GM19468 (cell line): ENCODE measurements around the gene IFI6.

Experiments
- ATAC-seq: cut with Tn5 transposase; IDR thresholded peaks from one replicate; pipeline ENCODE4 v1.9.1; 2021; ENCODE audit warnings: mild to moderate bottlenecking, moderate library complexity, moderate number of reproducible peaks; ENCODE audit not compliant: unreplicated experiment; ENCODE audit errors: extremely low read depth

IFI6 gene

DNA sequence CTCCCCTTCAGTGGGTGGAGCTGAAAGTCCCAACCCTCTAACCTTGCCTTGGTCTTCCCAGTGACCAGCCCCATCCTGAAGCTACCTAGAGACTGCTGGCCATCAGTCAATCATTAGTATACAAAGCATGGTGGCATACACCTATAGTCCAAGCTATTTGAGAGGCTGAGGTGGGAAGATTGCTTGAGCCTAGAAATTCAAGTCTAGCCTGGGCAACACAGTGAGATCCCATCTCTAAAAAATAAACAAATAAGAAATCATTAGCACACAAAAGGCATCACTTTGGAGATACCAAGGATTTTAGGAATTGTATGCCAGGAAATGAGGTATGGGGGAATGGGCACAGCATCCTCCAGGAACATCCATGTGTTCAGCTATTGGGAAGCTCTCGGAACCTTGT is 4.4 kb upstream of the IFI6 start:
- no peak for ATAC-seq

DNA sequence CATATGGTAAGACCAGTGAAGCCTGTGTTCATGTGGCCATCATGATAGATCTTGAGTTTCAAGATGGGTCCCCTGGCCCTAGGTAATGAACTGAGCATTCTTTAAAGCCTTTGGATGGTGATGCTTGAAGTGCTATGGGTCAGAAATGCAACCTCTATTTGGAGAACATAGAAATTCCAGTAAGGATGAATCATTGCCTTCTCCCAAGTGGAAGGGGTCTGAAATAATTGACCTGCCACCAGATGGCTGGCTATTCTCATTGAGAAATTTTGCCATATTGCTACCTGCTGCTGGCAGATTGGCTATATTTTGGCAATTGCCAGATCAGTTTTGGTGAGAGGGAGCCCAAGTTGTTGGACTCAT is 739 bp upstream of the IFI6 start:
- no peak for ATAC-seq

DNA sequence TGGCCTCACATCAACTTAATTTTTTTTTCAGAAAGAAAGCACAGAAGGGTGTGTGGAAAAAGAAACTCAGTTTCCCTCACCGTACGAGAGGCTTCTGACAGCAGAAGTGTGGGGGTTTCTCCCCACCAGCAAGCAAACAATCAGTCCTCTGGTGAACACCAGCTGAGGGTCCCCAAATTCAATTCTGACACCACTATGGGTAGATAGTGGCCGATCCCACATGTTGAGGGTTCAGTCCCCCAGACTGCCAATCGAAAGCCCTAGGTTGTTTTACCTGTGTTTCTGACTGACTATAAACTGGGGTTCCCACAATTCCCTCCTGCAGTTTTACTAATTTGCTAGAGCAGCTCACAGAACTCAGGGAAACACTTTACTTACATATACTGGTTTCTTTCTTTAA is 2.1 kb downstream of the IFI6 start:
- no peak for ATAC-seq

DNA sequence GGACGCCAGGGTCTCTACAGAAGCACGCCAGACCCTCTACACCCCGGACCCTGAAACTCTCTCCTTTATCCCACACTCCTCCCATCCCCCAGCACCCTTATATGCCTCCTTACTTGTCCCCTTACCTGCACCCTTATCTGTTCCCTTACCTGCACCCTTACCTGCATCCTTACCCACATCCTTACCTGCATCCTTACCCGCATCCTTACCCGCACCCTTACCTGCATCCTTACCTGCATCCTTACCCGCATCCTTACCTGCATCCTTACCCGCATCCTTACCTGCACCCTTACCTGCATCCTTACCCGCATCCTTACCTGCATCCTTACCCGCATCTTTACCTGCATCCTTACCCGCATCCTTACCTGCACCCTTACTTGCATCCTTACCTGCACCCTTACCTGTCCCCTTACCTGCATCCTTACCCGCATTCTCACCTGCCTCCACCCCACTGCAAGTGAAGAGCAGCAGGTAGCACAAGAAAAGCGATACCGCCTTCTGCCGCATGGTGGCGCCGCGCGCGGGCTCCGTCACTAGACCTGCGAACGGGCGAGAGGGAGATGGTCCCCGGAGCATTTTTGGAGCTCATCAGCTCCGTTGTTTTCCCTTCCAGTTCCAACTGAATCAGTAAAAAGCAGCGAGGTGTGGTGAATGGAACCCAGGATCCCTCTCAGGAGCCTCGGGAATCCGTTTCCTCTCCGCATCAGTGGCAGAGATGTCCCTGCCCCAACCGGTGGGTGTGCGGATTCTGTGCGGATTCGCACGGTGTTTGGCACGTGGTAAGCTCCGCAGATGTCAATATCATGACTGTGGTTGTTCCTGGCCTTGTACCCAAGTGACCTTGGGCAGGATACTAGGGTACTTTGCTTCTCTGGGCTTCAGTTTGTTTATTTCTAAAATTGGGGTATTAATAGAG is 2.9 kb downstream of the IFI6 start:
- no peak for ATAC-seq

DNA sequence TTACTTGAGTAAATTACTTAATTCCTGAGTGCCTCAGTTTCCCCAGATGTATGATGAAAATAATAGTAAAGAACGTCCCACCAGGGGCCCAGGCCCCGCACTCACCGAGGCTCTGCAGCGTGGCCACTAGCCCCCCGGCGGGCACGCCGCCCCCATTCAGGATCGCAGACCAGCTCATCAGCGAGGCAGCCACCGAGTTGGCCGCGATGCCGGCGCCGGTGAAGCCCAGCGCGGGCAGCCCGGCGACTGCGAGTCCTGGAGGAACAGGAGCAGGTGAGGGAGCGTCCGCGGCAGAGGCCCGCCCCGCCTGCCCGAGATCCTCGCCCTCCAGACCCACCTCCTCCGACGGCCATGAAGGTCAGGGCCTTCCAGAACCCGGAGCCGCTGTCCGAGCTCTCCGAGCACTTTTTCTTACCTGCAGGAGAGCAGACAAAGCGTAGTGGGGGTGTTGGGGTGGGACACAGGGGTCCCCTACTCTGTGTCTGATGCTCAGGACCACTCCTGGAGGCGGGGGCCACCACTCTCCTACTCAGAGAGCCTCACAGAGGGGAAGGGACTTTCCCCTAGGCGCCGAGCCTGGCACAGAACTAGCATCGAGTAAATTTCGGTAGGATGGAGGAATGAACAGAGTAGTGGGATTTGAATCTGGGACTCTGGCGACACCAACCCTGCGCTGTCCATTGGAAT is 3.7 kb downstream of the IFI6 start:
- ATAC-seq, result no peak

DNA sequence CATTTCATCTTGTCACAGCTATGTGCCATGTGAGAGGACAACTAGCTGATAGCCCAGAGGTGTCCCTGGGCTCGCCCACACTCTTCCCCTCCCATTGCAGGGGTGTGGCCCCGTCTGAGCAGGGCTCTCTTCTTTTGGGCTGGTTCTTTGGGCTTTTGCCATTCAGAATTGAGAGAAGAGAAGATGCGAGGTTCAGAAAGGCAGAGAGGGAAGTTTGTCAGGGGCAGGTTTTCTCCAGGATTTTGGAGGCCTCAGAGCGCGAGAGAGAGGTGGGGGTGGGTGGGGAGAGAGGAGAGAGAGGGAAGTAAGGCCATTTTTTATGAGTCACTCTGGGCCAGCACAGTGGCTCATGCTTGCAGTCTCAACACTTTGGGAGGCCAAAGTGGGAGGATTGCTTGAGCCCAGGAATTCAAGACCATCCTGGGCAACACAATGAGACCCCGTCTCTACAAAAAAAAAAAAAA is 5.2 kb downstream of the IFI6 start:
- ATAC-seq, result no peak

DNA sequence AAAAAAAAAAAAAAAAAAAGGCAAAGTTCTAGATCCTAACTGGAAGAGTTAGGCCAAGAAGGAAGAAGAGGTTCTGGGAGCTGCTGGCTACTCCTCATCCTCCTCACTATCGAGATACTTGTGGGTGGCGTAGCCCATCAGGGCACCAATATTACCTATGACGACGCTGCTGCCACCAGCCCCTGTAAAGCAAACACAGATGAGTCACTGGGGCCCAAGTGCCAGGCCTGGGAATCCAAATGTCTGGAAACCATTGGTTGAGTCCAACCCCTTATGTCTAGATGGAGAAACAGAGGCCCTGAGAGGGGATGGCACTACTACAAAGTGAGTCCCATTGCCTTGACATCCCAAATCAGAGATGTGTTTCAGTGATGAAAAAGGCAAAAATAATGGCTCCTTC is 5.7 kb downstream of the IFI6 start:
- ATAC-seq, result no peak

DNA sequence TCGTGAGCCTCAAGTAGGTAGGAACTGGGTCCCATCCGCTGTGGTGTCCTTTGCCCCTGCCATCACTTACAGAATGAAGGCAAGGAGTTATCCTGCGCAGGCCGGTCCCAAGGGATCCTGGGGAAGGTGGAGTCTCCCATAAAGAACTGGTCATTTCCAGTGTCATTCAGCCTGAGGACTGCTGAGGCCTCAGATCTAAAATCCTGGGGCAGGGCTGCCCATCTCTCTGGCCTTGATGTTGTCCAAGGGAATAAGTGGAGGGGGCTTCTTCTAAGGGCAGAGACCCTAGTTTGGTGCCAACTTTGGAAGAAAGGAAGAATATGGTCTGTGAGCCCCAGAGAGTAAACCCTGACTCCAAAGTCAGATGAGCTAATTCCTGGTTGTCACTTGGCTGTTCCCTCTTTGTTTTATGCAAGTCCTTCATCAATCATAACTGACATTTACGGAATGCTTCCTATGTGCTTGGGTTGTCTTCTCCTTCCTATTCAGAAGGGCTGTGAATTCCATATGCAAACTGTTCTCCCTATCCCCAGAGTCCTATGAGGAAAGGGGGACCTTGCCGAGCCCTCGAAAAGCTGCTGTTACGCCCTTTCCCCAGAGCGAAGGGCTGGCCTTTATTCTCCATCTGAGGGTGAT is 6.9 kb downstream of the IFI6 start:
- ATAC-seq, result no peak

DNA sequence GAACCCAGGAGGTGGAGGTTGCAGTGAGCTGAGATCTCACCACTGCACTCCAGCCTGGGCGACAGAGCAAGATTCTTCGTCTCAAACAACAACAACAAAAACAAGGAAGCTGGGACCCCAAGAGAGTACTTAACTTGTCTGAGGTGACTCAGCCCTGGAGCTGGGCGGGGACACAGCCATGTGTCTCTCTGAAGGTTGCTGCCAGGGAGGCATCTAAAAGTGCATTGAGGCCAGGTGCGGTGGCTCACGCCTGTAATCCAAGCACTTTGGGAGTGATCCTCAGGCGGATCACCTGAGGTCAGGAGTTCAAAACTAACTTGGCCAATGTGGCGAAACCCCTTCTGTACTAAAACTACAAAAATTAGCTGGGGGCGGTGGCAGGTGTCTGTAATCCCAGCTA is 7.7 kb downstream of the IFI6 start:
- ATAC-seq, result no peak

DNA sequence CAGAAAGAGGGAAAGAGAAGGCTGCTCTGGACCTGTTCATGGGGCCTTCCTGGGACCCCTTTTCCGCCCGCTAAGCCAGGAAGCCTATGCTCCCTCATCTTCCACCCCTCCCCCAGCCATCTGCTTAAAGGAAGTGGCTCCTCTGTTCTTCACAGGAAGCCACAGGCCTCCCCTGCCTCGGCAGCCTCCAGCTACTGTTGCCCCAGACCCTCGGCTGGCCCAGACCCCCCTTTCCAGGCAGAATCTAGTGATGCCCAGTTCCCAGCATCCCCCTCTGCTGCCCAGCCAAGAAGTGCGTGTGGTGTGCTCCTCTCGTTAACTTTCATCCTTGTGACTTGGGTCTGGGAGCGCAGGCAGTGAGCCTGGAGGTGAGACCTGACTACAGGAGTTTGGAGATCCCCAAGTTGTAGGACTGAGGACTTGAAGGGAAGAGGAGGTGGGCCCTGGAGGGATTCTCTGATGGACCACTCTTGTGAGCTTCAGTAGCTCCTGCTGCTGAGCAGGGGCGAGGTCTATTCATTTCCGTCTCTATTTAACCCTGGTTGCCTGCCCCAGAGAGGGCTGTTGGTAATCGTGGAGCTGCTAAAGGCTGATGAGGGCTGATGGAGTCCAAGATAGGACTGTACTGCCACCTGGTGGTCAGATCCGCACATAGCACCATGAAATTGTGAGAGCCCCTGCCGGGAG is 9.1 kb downstream of the IFI6 start:
- no peak for ATAC-seq

DNA sequence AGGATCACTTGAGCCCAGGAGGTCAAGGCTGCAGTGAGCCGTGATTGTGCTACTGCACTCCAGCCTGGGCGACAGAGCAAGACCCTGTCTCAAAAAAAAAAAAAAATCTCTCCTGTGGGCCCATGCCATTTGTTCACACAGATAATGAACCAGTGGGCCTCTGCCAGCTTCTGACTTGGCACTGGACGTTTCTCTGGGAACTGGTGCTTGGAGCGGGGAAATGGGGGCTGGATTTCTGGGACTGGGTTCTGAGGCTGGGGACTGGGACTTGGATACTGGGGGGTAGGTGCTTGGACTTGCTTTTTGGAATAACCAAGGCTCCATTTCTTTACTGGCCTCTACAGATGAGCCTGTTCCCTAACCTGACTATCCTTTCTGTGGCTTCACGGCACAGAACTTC is 9.7 kb downstream of the IFI6 start:
- ATAC-seq, result no peak

DNA sequence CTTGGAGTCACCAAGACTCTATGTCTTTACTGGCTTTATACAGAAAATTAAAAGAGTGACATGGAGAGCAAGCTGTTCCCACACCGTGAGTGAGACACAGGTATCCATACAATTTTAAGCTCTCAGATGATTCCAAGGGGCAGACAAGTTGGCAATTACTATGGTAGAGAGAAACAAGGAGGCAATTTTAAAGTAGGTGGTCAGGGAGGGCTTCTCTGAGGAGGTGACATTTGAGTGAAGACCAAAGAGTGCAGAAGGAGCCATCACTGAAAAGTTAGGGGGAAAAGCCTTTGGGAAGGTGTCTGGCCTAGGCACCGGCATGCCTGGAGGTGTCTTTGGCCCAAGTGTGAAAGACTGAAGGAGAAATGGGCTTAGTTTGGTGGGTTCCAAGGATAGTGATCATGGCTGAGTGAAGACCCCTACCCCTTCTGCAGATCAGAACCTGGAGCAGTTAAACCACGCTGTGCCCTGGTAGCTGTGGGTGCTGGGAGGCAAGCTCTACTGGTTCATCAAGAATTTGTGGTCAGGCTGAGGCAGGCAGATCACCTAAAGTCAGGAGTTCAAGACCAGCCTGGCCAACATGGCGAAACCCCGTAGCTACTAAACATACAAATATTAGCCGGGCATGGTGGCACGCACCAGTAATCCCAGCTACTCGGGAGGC is 10.4 kb downstream of the IFI6 start:
- ATAC-seq, result no peak

DNA sequence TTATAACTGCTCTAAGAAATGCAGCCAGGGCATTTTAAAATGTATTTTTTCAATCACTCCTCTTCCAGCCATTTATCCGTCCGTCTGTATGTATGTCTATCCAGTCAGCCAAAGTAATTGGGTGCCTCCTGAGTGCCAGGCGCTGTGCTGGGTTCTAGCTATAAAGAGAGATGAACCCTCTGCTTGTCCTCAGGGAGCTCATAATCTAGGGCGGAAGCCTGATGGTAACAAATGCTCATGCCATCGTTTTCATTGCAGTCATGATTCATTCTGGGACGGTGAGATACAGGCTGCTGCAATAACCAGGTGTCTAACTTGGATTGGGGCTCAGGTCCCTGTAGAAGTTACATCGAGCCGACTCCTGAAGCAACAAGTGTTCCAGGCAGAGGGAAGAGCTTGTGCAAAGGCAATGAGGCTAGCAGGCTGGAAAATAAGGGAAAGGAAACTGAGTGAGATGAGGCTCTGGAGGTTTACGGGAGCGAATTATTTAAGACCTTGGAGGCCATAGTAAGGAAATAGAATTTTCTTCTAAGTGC is 11.6 kb downstream of the IFI6 start:
- no peak for ATAC-seq

DNA sequence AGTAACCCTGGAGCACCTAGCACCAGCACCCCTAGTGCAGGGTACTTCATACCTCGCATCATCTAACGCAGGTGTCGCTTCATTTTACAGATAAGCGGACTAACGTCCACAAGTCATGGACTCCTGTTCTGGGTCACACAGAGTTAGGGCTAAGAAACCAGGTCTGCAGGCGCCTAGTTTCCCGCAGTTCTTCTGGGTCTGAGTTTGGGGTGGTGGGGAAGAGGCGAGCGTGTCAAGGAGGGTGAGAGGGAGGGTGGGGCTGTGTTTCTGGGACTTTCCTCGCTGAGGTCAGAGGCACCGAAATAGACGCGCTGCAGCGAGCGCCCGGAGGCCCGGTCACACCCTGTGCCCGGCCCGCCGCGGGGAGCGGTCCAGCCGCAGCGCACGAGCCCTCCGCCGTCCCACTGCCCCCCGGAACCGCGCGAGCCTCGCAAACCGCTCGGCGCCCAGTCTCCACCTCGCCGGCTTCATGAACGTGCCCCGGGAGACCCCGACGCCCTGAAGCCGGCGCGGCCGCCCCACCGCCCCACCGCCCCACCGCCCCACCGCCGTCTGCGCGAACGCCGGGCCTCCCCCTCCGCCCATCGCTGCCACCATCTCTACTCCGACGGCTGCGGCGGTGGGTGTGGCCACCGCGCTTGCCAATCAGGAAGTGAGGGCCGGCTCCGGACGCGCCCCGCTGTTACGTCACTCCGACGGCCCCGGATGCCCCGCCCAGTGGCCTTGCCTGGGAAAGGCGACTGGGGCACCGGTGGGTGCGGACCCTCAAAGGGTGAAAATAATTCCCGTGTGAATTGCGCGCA is 12.3 kb downstream of the IFI6 start:
- ATAC-seq, result peak; percentile 55

DNA sequence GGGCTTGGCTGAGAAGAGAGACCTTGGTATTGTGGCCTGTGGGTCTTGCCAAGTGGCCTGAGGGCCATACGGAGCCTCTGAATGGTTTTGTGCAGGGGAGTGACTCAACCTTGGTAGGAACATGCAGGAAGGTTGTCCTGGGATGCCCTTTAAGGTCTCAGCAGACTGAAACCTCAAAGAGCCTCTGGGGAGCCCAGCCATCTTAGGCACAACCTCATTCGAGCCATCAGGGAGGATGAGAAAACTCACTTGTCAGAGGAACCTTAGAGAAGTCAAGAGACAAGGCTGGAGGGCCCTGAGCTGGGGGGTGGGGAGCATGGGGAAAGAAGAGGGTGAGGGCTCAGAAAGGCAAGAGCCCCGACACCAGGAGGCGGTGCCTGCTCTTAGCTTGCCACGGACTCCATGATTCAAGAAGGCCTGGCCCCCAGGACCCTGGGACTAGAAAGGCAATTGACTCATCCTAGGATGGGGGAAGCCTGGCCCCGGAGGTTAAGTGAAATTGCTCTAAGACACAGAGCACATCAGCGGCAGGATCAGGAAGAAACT is 13.0 kb downstream of the IFI6 start:
- no peak for ATAC-seq

DNA sequence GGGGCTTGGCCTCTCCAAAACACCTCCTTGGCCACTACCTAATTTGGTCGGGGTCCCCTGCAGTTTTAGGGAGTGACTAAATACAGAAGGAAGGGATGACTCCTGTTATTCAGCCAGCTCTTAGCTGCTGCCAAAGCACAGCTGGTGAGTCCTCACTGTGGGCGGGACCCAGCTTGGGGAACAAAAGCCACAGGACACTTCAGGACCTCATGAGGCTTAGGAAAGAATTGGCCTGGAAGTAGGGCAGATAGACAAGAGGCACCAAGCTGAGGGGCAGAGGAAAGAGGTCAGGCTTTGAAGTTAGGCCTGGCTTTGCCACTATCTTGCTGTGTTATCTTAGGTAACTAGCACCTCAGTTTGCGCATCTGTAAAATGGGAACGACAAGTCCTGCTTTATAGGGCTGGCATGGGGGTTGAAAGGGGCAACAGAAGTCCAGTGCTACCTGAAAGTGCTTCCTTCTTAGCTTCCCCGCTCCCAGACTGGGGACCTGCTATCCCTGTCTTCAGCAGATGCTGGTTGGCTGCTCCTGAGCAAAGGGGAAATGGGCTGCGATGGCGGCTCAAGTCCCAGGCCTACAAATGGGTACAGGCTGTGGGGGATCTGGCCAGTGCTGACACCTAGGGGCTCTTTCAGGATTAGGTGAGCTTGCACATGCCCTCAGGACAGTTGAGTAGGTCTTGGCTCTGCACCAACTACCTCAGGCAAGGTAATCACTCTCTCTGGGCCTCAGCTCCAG is 15.7 kb downstream of the IFI6 start:
- ATAC-seq, result no peak

DNA sequence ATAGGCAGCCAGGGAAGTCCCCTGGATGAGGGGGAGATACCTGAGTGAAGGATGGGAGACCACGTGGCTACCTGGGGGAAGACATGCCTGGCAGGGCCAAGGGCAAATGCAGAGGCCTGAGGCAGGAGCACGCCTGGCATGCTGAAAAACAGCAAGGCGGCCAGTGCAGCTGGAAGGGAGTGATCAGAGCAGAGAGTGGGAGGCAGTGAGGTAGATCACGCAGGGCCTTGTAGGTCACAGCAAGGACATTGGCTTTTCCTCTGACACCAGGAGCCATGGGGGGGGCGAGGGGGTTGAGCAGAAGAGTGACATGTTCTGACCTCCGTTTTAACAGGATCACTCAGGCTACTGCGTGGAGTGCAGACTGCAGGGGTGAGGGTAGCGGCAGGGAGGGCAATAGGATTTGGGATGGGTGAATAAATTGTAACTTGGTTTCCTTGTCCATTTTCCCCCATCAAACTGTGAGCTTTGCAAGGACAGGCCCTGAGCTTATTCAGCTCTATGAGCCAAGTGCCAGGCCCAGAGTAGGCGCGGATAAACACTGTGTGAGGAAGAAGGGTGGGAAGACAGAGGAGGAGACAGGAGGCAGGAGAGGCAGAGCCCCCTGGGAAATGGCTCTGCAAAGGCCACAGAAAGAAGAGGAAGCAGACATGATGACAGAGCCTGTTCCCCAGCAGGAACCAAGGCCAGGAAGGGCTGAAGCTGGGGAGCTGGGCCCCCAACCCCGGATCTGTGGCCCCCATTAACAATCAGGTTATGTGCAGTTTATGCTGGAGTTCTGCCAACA is 16.6 kb downstream of the IFI6 start:
- ATAC-seq, result no peak
